H1 (cell line): ENCODE data around the gene IL20RB. TPM values are rescaled to one million over a fixed set of nuclear protein-coding genes. Genes with fewer than 3 reads are reported as not detected.

Experiments used
- CBX8 ChIP-seq: fragments of 300-800, 300-1000 bp; sonication (generic); IDR thresholded peaks from 2 replicates; pipeline ENCODE4 v1.7.1; 2016; ENCODE audit warnings: low read depth, low read length, borderline replicate concordance
- GABPA ChIP-seq: IDR thresholded peaks from 2 replicates; pipeline ENCODE4 v1.6.1; 2011; ENCODE audit warnings: mild to moderate bottlenecking, low read length, moderate library complexity, borderline replicate concordance; ENCODE audit not compliant: insufficient read depth
- GTF2F1 ChIP-seq: IDR thresholded peaks from 2 replicates; pipeline ENCODE4 v1.6.1; 2012; ENCODE audit warnings: low read depth, low read length, improper control_type of control experiment, borderline replicate concordance
- RXRA ChIP-seq: IDR thresholded peaks from 2 replicates; pipeline ENCODE4 v1.6.1; 2011; ENCODE audit warnings: low read depth, mild to moderate bottlenecking, low read length, moderate library complexity; ENCODE audit not compliant: insufficient read depth
- polyA plus RNA-seq, 7 experiments: library from polyadenylated mRNA; depleted of rRNA in 3 of 7; stranded (reverse) in 5 of 7; unstranded in 2 of 7; fragments of >200 nt in 5 of 7; fragments of 200-250 nt in 2 of 7; gene quantifications; 1 replicate in 5 of 7; 2 replicates in 1 of 7; 4 replicates in 1 of 7; pipeline versions ENCODE4 v1.2.1 to v1.2.3, GENCODE V29; 2011 to 2013; ENCODE audit warnings: missing spikeins in 2 of 7, mixed read lengths in 2 of 7
- total RNA-seq: library from RNA; stranded (reverse); fragmentation: NEBNext Ultra II Directional; extraction: Animal tissue kit (Norgen Biotek cat#: 25700); gene quantifications from 2 replicates; pipeline ENCODE4 v1.2.1, GENCODE V29; 2021
- TF ChIP-seq, protein P1 (sequence below): fragments of 300-600 bp; sonication (generic); IDR thresholded peaks from 2 replicates; pipeline ENCODE4 v1.7.1; 2012; ENCODE audit warnings: low read length, moderate library complexity, mild to moderate bottlenecking, inconsistent platforms; ENCODE audit not compliant: insufficient replicate concordance

IL20RB gene
- total and polyA plus RNA-seq, 2 of the 8 experiments (the other 6 are each of a cell fraction or from before 2014, with no cell fraction given): 1.6 to 1.8 TPM

DNA sequence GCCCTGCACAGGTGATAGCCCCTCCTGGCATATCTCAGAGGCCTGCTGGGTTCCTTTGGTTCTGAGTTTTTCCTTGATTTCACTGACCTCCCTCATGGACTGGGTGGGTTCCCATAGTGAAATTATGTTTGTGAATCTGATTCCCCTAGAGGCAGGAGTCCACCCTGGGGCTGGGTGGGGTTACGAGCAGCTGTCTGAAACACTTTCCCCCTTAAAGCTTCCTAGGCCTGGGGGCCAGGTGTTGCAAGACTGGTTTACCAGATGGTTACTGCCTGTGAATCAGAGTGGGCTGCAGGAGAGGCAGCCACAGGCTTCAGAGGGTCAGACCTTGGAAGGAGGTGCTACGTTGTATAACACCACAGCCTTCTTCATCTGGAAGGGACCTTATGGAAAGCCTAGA lies 34.3 kb downstream of the IL20RB start (continued):
- no peak for TF ChIP-seq CBX8
- no peak for TF ChIP-seq GABPA
- TF ChIP-seq, protein P1, sequence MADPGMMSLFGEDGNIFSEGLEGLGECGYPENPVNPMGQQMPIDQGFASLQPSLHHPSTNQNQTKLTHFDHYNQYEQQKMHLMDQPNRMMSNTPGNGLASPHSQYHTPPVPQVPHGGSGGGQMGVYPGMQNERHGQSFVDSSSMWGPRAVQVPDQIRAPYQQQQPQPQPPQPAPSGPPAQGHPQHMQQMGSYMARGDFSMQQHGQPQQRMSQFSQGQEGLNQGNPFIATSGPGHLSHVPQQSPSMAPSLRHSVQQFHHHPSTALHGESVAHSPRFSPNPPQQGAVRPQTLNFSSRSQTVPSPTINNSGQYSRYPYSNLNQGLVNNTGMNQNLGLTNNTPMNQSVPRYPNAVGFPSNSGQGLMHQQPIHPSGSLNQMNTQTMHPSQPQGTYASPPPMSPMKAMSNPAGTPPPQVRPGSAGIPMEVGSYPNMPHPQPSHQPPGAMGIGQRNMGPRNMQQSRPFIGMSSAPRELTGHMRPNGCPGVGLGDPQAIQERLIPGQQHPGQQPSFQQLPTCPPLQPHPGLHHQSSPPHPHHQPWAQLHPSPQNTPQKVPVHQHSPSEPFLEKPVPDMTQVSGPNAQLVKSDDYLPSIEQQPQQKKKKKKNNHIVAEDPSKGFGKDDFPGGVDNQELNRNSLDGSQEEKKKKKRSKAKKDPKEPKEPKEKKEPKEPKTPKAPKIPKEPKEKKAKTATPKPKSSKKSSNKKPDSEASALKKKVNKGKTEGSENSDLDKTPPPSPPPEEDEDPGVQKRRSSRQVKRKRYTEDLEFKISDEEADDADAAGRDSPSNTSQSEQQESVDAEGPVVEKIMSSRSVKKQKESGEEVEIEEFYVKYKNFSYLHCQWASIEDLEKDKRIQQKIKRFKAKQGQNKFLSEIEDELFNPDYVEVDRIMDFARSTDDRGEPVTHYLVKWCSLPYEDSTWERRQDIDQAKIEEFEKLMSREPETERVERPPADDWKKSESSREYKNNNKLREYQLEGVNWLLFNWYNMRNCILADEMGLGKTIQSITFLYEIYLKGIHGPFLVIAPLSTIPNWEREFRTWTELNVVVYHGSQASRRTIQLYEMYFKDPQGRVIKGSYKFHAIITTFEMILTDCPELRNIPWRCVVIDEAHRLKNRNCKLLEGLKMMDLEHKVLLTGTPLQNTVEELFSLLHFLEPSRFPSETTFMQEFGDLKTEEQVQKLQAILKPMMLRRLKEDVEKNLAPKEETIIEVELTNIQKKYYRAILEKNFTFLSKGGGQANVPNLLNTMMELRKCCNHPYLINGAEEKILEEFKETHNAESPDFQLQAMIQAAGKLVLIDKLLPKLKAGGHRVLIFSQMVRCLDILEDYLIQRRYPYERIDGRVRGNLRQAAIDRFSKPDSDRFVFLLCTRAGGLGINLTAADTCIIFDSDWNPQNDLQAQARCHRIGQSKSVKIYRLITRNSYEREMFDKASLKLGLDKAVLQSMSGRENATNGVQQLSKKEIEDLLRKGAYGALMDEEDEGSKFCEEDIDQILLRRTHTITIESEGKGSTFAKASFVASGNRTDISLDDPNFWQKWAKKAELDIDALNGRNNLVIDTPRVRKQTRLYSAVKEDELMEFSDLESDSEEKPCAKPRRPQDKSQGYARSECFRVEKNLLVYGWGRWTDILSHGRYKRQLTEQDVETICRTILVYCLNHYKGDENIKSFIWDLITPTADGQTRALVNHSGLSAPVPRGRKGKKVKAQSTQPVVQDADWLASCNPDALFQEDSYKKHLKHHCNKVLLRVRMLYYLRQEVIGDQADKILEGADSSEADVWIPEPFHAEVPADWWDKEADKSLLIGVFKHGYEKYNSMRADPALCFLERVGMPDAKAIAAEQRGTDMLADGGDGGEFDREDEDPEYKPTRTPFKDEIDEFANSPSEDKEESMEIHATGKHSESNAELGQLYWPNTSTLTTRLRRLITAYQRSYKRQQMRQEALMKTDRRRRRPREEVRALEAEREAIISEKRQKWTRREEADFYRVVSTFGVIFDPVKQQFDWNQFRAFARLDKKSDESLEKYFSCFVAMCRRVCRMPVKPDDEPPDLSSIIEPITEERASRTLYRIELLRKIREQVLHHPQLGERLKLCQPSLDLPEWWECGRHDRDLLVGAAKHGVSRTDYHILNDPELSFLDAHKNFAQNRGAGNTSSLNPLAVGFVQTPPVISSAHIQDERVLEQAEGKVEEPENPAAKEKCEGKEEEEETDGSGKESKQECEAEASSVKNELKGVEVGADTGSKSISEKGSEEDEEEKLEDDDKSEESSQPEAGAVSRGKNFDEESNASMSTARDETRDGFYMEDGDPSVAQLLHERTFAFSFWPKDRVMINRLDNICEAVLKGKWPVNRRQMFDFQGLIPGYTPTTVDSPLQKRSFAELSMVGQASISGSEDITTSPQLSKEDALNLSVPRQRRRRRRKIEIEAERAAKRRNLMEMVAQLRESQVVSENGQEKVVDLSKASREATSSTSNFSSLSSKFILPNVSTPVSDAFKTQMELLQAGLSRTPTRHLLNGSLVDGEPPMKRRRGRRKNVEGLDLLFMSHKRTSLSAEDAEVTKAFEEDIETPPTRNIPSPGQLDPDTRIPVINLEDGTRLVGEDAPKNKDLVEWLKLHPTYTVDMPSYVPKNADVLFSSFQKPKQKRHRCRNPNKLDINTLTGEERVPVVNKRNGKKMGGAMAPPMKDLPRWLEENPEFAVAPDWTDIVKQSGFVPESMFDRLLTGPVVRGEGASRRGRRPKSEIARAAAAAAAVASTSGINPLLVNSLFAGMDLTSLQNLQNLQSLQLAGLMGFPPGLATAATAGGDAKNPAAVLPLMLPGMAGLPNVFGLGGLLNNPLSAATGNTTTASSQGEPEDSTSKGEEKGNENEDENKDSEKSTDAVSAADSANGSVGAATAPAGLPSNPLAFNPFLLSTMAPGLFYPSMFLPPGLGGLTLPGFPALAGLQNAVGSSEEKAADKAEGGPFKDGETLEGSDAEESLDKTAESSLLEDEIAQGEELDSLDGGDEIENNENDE: no peak
- TF ChIP-seq RXRA: no peak
- no peak for TF ChIP-seq GTF2F1
